ENCODE measurements around the gene S100A16.

S100A16 gene

GRCh38 chr1:153598309-153599172 lies 14.4 kb downstream of the S100A16 start:
- TF ChIP-seq GATA3 (IDR thresholded peaks at IDR 0.05; ENCODE audit: low read depth, low read length) (no peak), GATA2 (IDR thresholded peaks at IDR 0.05; ENCODE audit: low read depth, low read length) (no peak)

GRCh38 chr1:153597206-153597605 lies 15.7 kb downstream of the S100A16 start:
- TF ChIP-seq GATA3 (IDR thresholded peaks at IDR 0.05; ENCODE audit: low read depth, low read length), result no peak

GRCh38 chr1:153592748-153593147 lies 20.2 kb downstream of the S100A16 start:
- no peak for TF ChIP-seq GATA3 (IDR thresholded peaks at IDR 0.05; ENCODE audit: low read depth, low read length)
- no peak for TF ChIP-seq GATA2 (IDR thresholded peaks at IDR 0.05; ENCODE audit: low read depth, low read length)

GRCh38 chr1:153588482-153588881 lies 24.5 kb downstream of the S100A16 start:
- TF ChIP-seq GATA2 (IDR thresholded peaks at IDR 0.05; ENCODE audit: low read depth, low read length) (no peak), GATA3 (IDR thresholded peaks at IDR 0.05; ENCODE audit: low read depth, low read length) (no peak)

- TF ChIP-seq GATA2 (IDR thresholded peaks at IDR 0.05; ENCODE audit: low read depth, low read length) (peak; percentile 69; the same call in 1 of the 2 replicates), GATA3 (IDR thresholded peaks at IDR 0.05; ENCODE audit: low read depth, low read length) (0 out of 2 replicates have a peak, but pooled peaks have one; percentile 29)
Observed at GRCh38 chr1:153587314-153587713, 25.6 kb downstream of the S100A16 start.

GRCh38 chr1:153586347-153586746 lies 26.6 kb downstream of the S100A16 start:
- TF ChIP-seq GATA2 (IDR thresholded peaks at IDR 0.05; ENCODE audit: low read depth, low read length) (no peak), GATA3 (IDR thresholded peaks at IDR 0.05; ENCODE audit: low read depth, low read length) (no peak)

- TF ChIP-seq GATA2 (IDR thresholded peaks at IDR 0.05; ENCODE audit: low read depth, low read length), result no peak
- no peak for TF ChIP-seq GATA3 (IDR thresholded peaks at IDR 0.05; ENCODE audit: low read depth, low read length)
Observed at GRCh38 chr1:153585006-153585405, 27.9 kb downstream of the S100A16 start.

GRCh38 chr1:153583976-153584375 lies 29.0 kb downstream of the S100A16 start:
- TF ChIP-seq GATA2 (IDR thresholded peaks at IDR 0.05; ENCODE audit: low read depth, low read length) (no peak), GATA3 (IDR thresholded peaks at IDR 0.05; ENCODE audit: low read depth, low read length) (no peak)

GRCh38 chr1:153578936-153579335 lies 34.0 kb downstream of the S100A16 start:
- no peak for TF ChIP-seq GATA3 (IDR thresholded peaks at IDR 0.05; ENCODE audit: low read depth, low read length)

- no peak for TF ChIP-seq GATA3 (IDR thresholded peaks at IDR 0.05; ENCODE audit: low read depth, low read length)
- TF ChIP-seq GATA2 (IDR thresholded peaks at IDR 0.05; ENCODE audit: low read depth, low read length), result no peak
Observed at GRCh38 chr1:153578490-153578889, 34.4 kb downstream of the S100A16 start.

GRCh38 chr1:153577624-153578051 lies 35.3 kb downstream of the S100A16 start:
- TF ChIP-seq GATA3 (IDR thresholded peaks at IDR 0.05; ENCODE audit: low read depth, low read length), result no peak
- TF ChIP-seq GATA2 (IDR thresholded peaks at IDR 0.05; ENCODE audit: low read depth, low read length), result no peak

GRCh38 chr1:153577138-153577537 lies 35.8 kb downstream of the S100A16 start:
- TF ChIP-seq GATA3 (IDR thresholded peaks at IDR 0.05; ENCODE audit: low read depth, low read length), result no peak

GRCh38 chr1:153573351-153573750 lies 39.6 kb downstream of the S100A16 start:
- no peak for TF ChIP-seq GATA3 (IDR thresholded peaks at IDR 0.05; ENCODE audit: low read depth, low read length)
- no peak for TF ChIP-seq GATA2 (IDR thresholded peaks at IDR 0.05; ENCODE audit: low read depth, low read length)

- TF ChIP-seq GATA3 (IDR thresholded peaks at IDR 0.05; ENCODE audit: low read depth, low read length) (no peak), GATA2 (IDR thresholded peaks at IDR 0.05; ENCODE audit: low read depth, low read length) (no peak)
Observed at GRCh38 chr1:153572569-153573015, 40.3 kb downstream of the S100A16 start.

- no peak for TF ChIP-seq GATA3 (IDR thresholded peaks at IDR 0.05; ENCODE audit: low read depth, low read length)
- no peak for TF ChIP-seq GATA2 (IDR thresholded peaks at IDR 0.05; ENCODE audit: low read depth, low read length)
Observed at GRCh38 chr1:153571706-153572105, 41.2 kb downstream of the S100A16 start.
